K562 (cell line): Measurements from ENCODE around the gene ZNF83. TPM values are rescaled to one million over a fixed set of nuclear protein-coding genes. Genes with fewer than 3 reads are reported as not detected.

Source experiments
- ARHGAP35 ChIP-seq: fragments of 450-650 bp; IDR thresholded peaks from 2 replicates; pipeline ENCODE4 v1.6.1; 2018; ENCODE audit not compliant: partially characterized antibody
- CEBPG ChIP-seq, 3 experiments: fragments of 200-800 bp in 1 of 3; sonication (Bioruptor generic) in 1 of 3; sonication (generic) in 1 of 3; formaldehyde crosslinking in 1 of 3; IDR thresholded peaks in 2 of 3; conservative IDR thresholded peaks in 1 of 3; 2 replicates each; pipeline versions ENCODE4 v1.6.1 to v1.8.0; 2016 to 2022; ENCODE audit warnings: missing compliant biosample characterization in 2 of 3, missing genetic modification characterization in 2 of 3, mild to moderate bottlenecking in 1 of 3, missing genetic modification reagents in 1 of 3
- CREM ChIP-seq: IDR thresholded peaks from 2 replicates; pipeline ENCODE4 v1.6.1; 2014; ENCODE audit warnings: antibody characterized with exemption, low read depth
- LARP7 ChIP-seq: fragments of 450-650 bp; IDR thresholded peaks from 2 replicates; pipeline ENCODE4 v1.6.1; 2016
- MAZ ChIP-seq, 2 experiments: fragments of 450-650 bp in 1 of 2; sonication (generic) in 1 of 2; formaldehyde crosslinking; IDR thresholded peaks in 1 of 2; conservative IDR thresholded peaks in 1 of 2; 2 replicates each; pipeline versions ENCODE4 v1.4.0 to v1.5.0; 2020; ENCODE audit warnings: mild to moderate bottlenecking in 1 of 2, missing genetic modification reagents in 1 of 2
- SIN3A ChIP-seq, 2 experiments: fragments of 150-350 bp in 1 of 2; IDR thresholded peaks; 2 replicates each; pipeline ENCODE4 v1.6.1; 2011 to 2016; ENCODE audit warnings: borderline replicate concordance in 2 of 2, low read depth in 2 of 2, low read length in 2 of 2, mild to moderate bottlenecking in 2 of 2, moderate library complexity in 2 of 2; ENCODE audit not compliant: control insufficient read depth in 1 of 2
- SUPT5H ChIP-seq: fragments of 450-650 bp; IDR thresholded peaks from 2 replicates; pipeline ENCODE4 v1.6.1; 2016
- U2AF2 ChIP-seq: fragments of 200-400 bp; formaldehyde crosslinking; optimal IDR thresholded peaks from 2 replicates; pipeline ENCODE3; 2017; ENCODE audit warnings: low read depth, mild to moderate bottlenecking, low read length
- ZNF212 ChIP-seq: fragments of 450-650 bp; formaldehyde crosslinking; IDR thresholded peaks from 2 replicates; pipeline ENCODE4 v1.4.0; 2020; ENCODE audit warnings: mild to moderate bottlenecking
- ZNF217 ChIP-seq: sonication (generic); formaldehyde crosslinking; IDR thresholded peaks from 2 replicates; pipeline ENCODE4 v1.8.0; 2022; ENCODE audit warnings: mild to moderate bottlenecking, missing genetic modification reagents
- ZNF282 ChIP-seq: sonication (generic); formaldehyde crosslinking; IDR thresholded peaks from 2 replicates; pipeline ENCODE4 v1.8.1; 2023; ENCODE audit warnings: missing genetic modification reagents
- ZNF785 ChIP-seq: fragments of 250-450 bp; sonication (Bioruptor Pico); IDR thresholded peaks from 2 replicates; pipeline ENCODE4 v1.4.0; 2020; ENCODE audit warnings: mild to moderate bottlenecking
- polyA plus RNA-seq, 8 experiments: library from polyadenylated mRNA; depleted of rRNA in 4 of 8; stranded (reverse) in 5 of 8; unstranded in 3 of 8; fragments of >200 nt; fragmentation: Nextera tagmentation in 2 of 8; fragmentation: Illumina TruSeq in 1 of 8; extraction: Ambion mirVana in 2 of 8; extraction: Trizol in 1 of 8; gene quantifications; 2 replicates each; pipeline versions ENCODE4 v1.2.1 to v1.2.3, GENCODE V29; 2011 to 2014; ENCODE audit warnings: inconsistent platforms in 1 of 8, missing spikeins in 1 of 8
- total RNA-seq, 7 experiments: library from RNA; depleted of rRNA in 6 of 7; stranded (reverse); fragments of >200 nt in 6 of 7; fragmentation: Illumina TruSeq in 2 of 7; extraction: Trizol in 2 of 7; gene quantifications; 2 replicates each; pipeline versions ENCODE4 v1.2.1 to v1.2.3, GENCODE V29; 2011 to 2021; ENCODE audit warnings: low replicate concordance in 1 of 7
- TF ChIP-seq, protein P1 (sequence below): fragments of 200-800 bp; sonication (Bioruptor generic); IDR thresholded peaks from 2 replicates; pipeline ENCODE4 v1.6.1; 2017; ENCODE audit warnings: missing genetic modification characterization, missing compliant biosample characterization
- TF ChIP-seq, protein P2 (sequence below): fragments of 200-800 bp; sonication (Bioruptor generic); IDR thresholded peaks from 2 replicates; pipeline ENCODE4 v1.6.1; 2017; ENCODE audit warnings: missing genetic modification characterization, missing compliant biosample characterization
- TF ChIP-seq, protein P3 (sequence below): fragments of 450-650 bp; IDR thresholded peaks from 2 replicates; pipeline ENCODE4 v1.6.1; 2014; ENCODE audit warnings: low read depth, mild to moderate bottlenecking, moderate library complexity, borderline replicate concordance
- TF ChIP-seq, protein P4 (sequence below): fragments of 250-450 bp; sonication (Bioruptor Pico); IDR thresholded peaks from 2 replicates; pipeline ENCODE4 v1.5.0; 2020; ENCODE audit warnings: mild to moderate bottlenecking, borderline replicate concordance

ZNF83 gene
- total and polyA plus RNA-seq, 9 of the 15 experiments (the other 6 are each of a cell fraction or from before 2014, with no cell fraction given) = 18.6 to 74.3 (median 51.9) TPM

DNA sequence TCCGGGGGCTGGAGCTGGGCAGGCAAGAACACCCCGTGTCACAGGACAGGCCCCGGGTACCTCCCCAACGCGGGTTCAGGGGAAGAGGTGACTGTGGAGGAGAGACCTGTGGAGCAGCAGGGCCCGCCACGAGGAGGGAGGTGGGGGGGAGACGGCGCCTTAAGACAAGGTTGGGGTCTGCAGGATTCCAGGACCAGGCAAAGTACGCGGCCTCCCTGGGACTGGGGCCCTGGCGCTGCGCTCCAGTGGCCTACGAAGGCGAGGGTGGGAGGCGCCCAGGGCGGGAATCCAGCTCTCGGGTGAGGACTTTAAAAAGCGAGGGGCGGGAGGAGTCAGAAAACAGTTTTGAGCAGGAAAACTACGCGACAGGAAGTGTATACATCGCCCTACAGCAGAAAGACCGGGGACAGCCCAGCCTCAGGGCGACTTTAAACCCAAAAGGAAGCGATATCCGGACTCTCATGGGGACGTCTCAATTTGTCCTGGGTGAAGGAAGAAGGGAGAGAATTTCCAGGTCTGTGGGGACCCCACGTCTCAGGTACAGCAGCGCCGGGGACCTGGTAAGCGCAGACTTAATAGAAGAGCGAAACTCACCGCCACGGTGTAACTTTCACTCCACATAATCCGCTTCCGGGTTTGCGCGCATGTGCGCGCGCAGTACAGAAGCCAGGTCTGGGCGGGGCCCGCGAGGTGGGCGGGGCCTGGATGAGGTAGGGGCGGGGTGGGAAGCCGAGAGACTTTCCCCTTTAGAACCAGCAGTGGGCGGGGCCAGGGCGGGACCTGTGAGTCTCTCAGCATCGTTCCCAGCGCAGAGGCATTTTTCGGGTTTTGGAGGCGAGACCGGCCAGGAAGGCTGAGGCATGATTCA, at the start of gene ZNF83 (continued):
- TF ChIP-seq, protein P1, sequence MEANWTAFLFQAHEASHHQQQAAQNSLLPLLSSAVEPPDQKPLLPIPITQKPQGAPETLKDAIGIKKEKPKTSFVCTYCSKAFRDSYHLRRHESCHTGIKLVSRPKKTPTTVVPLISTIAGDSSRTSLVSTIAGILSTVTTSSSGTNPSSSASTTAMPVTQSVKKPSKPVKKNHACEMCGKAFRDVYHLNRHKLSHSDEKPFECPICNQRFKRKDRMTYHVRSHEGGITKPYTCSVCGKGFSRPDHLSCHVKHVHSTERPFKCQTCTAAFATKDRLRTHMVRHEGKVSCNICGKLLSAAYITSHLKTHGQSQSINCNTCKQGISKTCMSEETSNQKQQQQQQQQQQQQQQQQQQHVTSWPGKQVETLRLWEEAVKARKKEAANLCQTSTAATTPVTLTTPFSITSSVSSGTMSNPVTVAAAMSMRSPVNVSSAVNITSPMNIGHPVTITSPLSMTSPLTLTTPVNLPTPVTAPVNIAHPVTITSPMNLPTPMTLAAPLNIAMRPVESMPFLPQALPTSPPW (CRISPR knock-in tag) = peak; percentile 43; the same call in 1 of the 2 replicates
- no peak for TF ChIP-seq ZNF217 (CRISPR knock-in tag)
- TF ChIP-seq ZNF212 (CRISPR knock-in tag) = no peak
- no peak for TF ChIP-seq CEBPG (CRISPR knock-in tag; IDR thresholded peaks at IDR 0.05)
- TF ChIP-seq CEBPG (tag; conservative IDR thresholded peaks at IDR 0.05 in 1 of 2, IDR thresholded peaks at IDR 0.05 in 1 of 2) = no peak
- TF ChIP-seq SIN3A (IDR thresholded peaks at IDR 0.05; ENCODE audit: borderline replicate concordance in 2 of 2, control insufficient read depth in 1 of 2, low read depth in 2 of 2, low read length in 2 of 2) = peak in 1 of 2 experiments; percentile 62; a peak in 1 of 4 replicates
- TF ChIP-seq CREM = peak; percentile 46; the same call in 1 of the 2 replicates
- TF ChIP-seq, protein P2, sequence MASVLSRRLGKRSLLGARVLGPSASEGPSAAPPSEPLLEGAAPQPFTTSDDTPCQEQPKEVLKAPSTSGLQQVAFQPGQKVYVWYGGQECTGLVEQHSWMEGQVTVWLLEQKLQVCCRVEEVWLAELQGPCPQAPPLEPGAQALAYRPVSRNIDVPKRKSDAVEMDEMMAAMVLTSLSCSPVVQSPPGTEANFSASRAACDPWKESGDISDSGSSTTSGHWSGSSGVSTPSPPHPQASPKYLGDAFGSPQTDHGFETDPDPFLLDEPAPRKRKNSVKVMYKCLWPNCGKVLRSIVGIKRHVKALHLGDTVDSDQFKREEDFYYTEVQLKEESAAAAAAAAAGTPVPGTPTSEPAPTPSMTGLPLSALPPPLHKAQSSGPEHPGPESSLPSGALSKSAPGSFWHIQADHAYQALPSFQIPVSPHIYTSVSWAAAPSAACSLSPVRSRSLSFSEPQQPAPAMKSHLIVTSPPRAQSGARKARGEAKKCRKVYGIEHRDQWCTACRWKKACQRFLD (CRISPR knock-in tag) = no peak
- no peak for TF ChIP-seq LARP7
- TF ChIP-seq, protein P3, sequence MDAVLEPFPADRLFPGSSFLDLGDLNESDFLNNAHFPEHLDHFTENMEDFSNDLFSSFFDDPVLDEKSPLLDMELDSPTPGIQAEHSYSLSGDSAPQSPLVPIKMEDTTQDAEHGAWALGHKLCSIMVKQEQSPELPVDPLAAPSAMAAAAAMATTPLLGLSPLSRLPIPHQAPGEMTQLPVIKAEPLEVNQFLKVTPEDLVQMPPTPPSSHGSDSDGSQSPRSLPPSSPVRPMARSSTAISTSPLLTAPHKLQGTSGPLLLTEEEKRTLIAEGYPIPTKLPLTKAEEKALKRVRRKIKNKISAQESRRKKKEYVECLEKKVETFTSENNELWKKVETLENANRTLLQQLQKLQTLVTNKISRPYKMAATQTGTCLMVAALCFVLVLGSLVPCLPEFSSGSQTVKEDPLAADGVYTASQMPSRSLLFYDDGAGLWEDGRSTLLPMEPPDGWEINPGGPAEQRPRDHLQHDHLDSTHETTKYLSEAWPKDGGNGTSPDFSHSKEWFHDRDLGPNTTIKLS = peak; percentile 73; the same call in 1 of the 2 replicates
- TF ChIP-seq MAZ (CRISPR knock-in tag; conservative IDR thresholded peaks at IDR 0.05 in 1 of 2, IDR thresholded peaks at IDR 0.05 in 1 of 2) = 0 out of 4 replicates have a peak, but pooled peaks of 1 of the 2 experiments have one; percentile 4
- TF ChIP-seq ZNF785 = no peak
- TF ChIP-seq ARHGAP35 = no peak
- TF ChIP-seq, protein P4, sequence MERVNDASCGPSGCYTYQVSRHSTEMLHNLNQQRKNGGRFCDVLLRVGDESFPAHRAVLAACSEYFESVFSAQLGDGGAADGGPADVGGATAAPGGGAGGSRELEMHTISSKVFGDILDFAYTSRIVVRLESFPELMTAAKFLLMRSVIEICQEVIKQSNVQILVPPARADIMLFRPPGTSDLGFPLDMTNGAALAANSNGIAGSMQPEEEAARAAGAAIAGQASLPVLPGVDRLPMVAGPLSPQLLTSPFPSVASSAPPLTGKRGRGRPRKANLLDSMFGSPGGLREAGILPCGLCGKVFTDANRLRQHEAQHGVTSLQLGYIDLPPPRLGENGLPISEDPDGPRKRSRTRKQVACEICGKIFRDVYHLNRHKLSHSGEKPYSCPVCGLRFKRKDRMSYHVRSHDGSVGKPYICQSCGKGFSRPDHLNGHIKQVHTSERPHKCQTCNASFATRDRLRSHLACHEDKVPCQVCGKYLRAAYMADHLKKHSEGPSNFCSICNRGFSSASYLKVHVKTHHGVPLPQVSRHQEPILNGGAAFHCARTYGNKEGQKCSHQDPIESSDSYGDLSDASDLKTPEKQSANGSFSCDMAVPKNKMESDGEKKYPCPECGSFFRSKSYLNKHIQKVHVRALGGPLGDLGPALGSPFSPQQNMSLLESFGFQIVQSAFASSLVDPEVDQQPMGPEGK (CRISPR knock-in tag) = no peak
- no peak for TF ChIP-seq ZNF282 (CRISPR knock-in tag)
- peak; percentile 84 for TF ChIP-seq SUPT5H
- TF ChIP-seq U2AF2 = no peak
